GM23248 (cell line): ENCODE results near the gene BCL2.

Source experiments
- EZH2 ChIP-seq: fragments of 200-600 bp; sonication (generic); IDR thresholded peaks from 2 replicates; pipeline ENCODE4 v1.6.1; 2018; ENCODE audit warnings: antibody characterized with exemption, mild to moderate bottlenecking; ENCODE audit not compliant: insufficient read depth, poor library complexity, severe bottlenecking
- EZH2phosphoT487 ChIP-seq: fragments of 200-600 bp; sonication (generic); IDR thresholded peaks from 2 replicates; pipeline ENCODE4 v1.6.1; 2018; ENCODE audit warnings: antibody characterized with exemption, moderate library complexity, mild to moderate bottlenecking, low read depth; ENCODE audit not compliant: insufficient read depth

DNA sequence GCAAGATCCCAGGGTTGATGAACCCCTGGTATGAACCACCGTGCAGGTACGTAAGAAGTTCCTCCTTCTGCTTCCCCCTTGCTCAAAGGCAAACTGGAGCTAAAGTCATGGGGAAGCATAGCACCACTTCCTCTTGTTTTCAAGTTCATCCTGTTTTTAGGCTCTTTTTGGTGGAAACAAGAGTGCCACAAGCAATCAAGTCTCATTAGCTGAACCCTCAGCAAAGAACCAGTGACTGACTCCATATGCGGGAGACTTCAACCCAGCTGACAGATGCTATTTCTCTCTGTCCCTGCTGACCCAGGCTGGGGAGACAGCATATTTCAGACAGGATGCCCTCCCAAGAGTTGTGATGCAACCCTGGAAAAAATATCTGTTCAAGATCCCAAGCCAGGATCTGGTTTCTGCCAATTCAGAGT is 47.7 kb downstream of the BCL2 start:
- no peak for TF ChIP-seq EZH2phosphoT487
- no peak for TF ChIP-seq EZH2
